HepG2 (cell line): Measurements from ENCODE around the gene C5AR1.

Experiments used
- FOXO4 ChIP-seq: sonication (generic); formaldehyde crosslinking; conservative IDR thresholded peaks from 2 replicates; pipeline ENCODE4 v1.8.1; 2023; ENCODE audit warnings: missing genetic modification reagents
- IRF1 ChIP-seq: sonication (generic); formaldehyde crosslinking; IDR thresholded peaks from 2 replicates; pipeline ENCODE4 v1.4.0; 2020; ENCODE audit warnings: low read depth, mild to moderate bottlenecking, missing genetic modification reagents
- KLF16 ChIP-seq, 2 experiments: sonication (generic) in 1 of 2; formaldehyde crosslinking in 1 of 2; IDR thresholded peaks; 2 replicates each; pipeline versions ENCODE4 v1.6.1 to v1.8.0; 2016 to 2023; ENCODE audit warnings: missing genetic modification reagents in 2 of 2, missing compliant biosample characterization in 1 of 2
- RERE ChIP-seq: IDR thresholded peaks from 2 replicates; pipeline ENCODE4 v1.6.1; 2016; ENCODE audit warnings: low read depth, missing genetic modification reagents, missing compliant biosample characterization
- RNF219 ChIP-seq: sonication (generic); formaldehyde crosslinking; IDR thresholded peaks from 2 replicates; pipeline ENCODE4 v1.5.0; 2020; ENCODE audit warnings: mild to moderate bottlenecking, missing genetic modification reagents
- TIGD3 ChIP-seq: sonication (generic); formaldehyde crosslinking; IDR thresholded peaks from 2 replicates; pipeline ENCODE4 v1.5.1; 2020; ENCODE audit warnings: mild to moderate bottlenecking, missing genetic modification reagents, borderline replicate concordance

GRCh38 chr19:47296036-47296435, 13.6 kb upstream of the C5AR1 start:
- TF ChIP-seq TIGD3 (CRISPR knock-in tag): no peak
- TF ChIP-seq IRF1 (CRISPR knock-in tag): no peak
- TF ChIP-seq FOXO4: no peak
- TF ChIP-seq RERE (CRISPR knock-in tag): no peak
- no peak for TF ChIP-seq KLF16 (CRISPR knock-in tag; IDR thresholded peaks at IDR 0.05)
- no peak for TF ChIP-seq RNF219 (CRISPR knock-in tag)
